ENCODE data around the gene SLMAP. TPM values are rescaled to one million over a fixed set of nuclear protein-coding genes. Genes with fewer than 3 reads are reported as not detected.
A peak's percentile ranks its signal among the peaks of the same experiment; 100 is the strongest.

Gene SLMAP
- polyA plus RNA-seq, 4 donors: 24.7 to 39.8 (median 32.7) TPM

DNA sequence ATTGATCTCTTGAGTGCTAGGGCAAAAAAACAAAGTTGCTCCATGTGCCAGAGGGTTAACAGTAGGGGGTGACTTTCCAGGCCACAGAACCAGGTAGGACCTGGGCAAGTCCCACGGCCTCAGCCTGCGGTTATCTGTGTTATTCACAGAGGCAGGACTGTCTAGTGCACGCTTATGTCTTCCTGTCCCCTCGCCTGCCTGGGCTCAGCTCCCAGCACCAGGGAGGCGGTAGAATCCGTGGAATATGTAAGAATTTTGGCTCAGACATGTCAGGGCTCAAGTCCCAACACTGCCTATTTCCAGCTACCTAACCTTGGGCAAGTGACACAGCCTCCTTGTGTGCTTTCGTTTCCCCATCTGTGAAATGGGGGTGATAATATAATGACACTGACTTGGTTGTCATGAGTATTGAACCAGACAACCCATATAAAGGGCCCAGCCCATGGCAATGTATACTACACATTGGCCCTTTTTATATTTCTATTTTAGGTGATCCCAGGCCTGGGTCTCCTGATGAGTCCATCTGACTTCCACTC lies 207.8 kb downstream of the SLMAP start:
- FAIRE-seq (no peak), DNase-seq (no peak)
- WGBS, 3 donors: 60 to 72% (median 69%) methylated on average over 7 of the region's 7 CpGs
- H3K4me1 ChIP-seq (ENCODE audit: control insufficient read depth in 3 of 3, insufficient read depth in 2 of 3, low read depth in 1 of 3, low read length in 2 of 3): peaks cover under 1 to 31% (median 2%) of the 10 kb centered on the region in 3 donors
- no peaks in the 10 kb centered on the region for H3K36me3 ChIP-seq (ENCODE audit: control insufficient read depth in 3 of 3, insufficient read depth in 2 of 3, low read depth in 1 of 3, low read length in 3 of 3)
- peaks cover 0 to 31% of the 10 kb centered on the region in 2 donors for H3K9me3 ChIP-seq (ENCODE audit: control insufficient read depth in 2 of 2, insufficient read depth in 1 of 2, low read depth in 1 of 2, low read length in 1 of 2)
- H3K27me3 ChIP-seq (ENCODE audit: control insufficient read depth in 3 of 3, insufficient read depth in 3 of 3, low read length in 3 of 3): no peaks in the 10 kb centered on the region
- H3K27ac ChIP-seq (ENCODE audit: low read depth in 1 of 3, low read length in 2 of 3): no peak overlapping the region
- H3K4me3 ChIP-seq (ENCODE audit: low read depth in 1 of 3, low read length in 3 of 3): no peak overlapping the region

DNA sequence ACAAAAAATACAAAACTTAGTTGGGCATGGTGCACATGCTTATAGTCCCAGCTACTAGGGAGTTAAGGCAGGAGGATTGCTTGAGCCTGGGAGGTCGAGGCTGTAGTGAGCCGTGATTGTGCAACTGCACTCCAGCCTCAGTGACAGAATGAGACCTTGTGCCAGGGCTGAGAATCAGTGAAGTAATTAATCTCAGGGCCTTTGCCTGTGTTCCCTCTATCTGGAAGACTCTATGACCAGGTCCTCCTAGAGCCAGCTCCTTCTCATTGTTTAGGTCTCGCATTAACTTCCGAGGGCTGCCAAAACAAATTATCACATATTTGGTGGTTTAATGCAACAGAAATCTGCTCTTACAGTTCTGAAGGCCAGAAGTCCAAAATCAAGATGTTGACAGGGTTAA lies 210.7 kb downstream of the SLMAP start:
- peak overlapping the region in 2 of 3 donors; percentile 58 to 59 for H3K27ac ChIP-seq (ENCODE audit: low read depth in 1 of 3, low read length in 2 of 3)
- H3K9me3 ChIP-seq (ENCODE audit: control insufficient read depth in 2 of 2, insufficient read depth in 1 of 2, low read depth in 1 of 2, low read length in 1 of 2): peaks cover 0 to 14% of the 10 kb centered on the region in 2 donors
- H3K4me3 ChIP-seq (ENCODE audit: low read depth in 1 of 3, low read length in 3 of 3): no peak overlapping the region
- WGBS, 3 donors: 33 to 45% (median 44%) methylated on average over 4 of the region's 4 CpGs
- no peaks in the 10 kb centered on the region for H3K36me3 ChIP-seq (ENCODE audit: control insufficient read depth in 3 of 3, insufficient read depth in 2 of 3, low read depth in 1 of 3, low read length in 3 of 3)
- FAIRE-seq: no peak
- H3K27me3 ChIP-seq (ENCODE audit: control insufficient read depth in 3 of 3, insufficient read depth in 3 of 3, low read length in 3 of 3): no peaks in the 10 kb centered on the region
- H3K4me1 ChIP-seq (ENCODE audit: control insufficient read depth in 3 of 3, insufficient read depth in 2 of 3, low read depth in 1 of 3, low read length in 2 of 3): peaks cover 0 to 37% (median 2%) of the 10 kb centered on the region in 3 donors
- DNase-seq: peak in 1 of 2 donors; percentile 72

DNA sequence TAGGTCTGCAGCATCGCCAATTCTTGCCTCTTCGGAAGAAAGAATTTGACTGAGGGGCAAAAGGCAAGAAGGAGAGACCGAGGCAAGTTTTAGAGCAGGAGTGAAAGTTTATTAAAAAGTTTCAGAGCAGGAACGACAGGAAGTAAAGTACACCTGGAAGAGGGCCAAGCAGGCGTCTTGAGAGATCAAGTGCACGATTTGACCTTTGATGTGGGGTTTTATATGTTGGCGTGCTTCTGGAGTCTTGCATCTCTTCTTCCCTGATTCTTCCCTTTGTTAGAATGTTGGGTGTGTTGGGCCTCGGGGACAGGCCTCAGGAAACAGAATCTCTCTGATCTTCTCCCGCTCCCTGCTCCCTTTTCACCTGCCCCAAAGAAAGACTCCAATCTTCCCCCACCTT lies 211.5 kb downstream of the SLMAP start:
- peak overlapping the region; percentile 27 to 83 (median 79) for H3K27ac ChIP-seq (ENCODE audit: low read depth in 1 of 3, low read length in 2 of 3)
- FAIRE-seq: no peak
- H3K4me1 ChIP-seq (ENCODE audit: control insufficient read depth in 3 of 3, insufficient read depth in 2 of 3, low read depth in 1 of 3, low read length in 2 of 3): peaks cover 0 to 44% (median 2%) of the 10 kb centered on the region in 3 donors
- DNase-seq: peak in 1 of 2 donors; percentile 94
- 30 to 50% (median 31%) methylated on average over 9 of the region's 9 CpGs for WGBS, 3 donors
- no peaks in the 10 kb centered on the region for H3K36me3 ChIP-seq (ENCODE audit: control insufficient read depth in 3 of 3, insufficient read depth in 2 of 3, low read depth in 1 of 3, low read length in 3 of 3)
- no peaks in the 10 kb centered on the region for H3K27me3 ChIP-seq (ENCODE audit: control insufficient read depth in 3 of 3, insufficient read depth in 3 of 3, low read length in 3 of 3)
- peaks cover 0 to 14% of the 10 kb centered on the region in 2 donors for H3K9me3 ChIP-seq (ENCODE audit: control insufficient read depth in 2 of 2, insufficient read depth in 1 of 2, low read depth in 1 of 2, low read length in 1 of 2)
- no peak overlapping the region for H3K4me3 ChIP-seq (ENCODE audit: low read depth in 1 of 3, low read length in 3 of 3)

DNA sequence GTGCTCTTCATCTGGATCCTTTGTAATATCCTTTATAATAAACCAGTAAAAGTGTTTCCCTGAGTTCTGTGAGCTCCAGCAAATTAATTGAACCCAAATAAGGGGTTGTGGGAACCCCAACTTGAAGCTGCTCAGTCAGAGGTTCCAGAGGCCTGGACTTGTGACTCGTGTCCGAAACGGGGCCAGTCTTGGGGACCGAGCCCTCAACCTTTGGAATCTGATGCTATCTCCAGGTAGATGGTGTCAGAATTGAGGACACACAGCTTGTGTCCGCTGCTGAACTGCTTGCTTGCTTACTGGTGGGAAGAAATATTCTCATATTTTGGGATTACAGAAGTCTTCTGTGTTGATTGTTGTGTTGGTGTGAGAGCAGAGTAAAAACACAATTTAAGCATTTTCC lies 212.4 kb downstream of the SLMAP start:
- H3K4me1 ChIP-seq (ENCODE audit: control insufficient read depth in 3 of 3, insufficient read depth in 2 of 3, low read depth in 1 of 3, low read length in 2 of 3): peaks cover 0 to 53% (median 2%) of the 10 kb centered on the region in 3 donors
- 52 to 80% (median 74%) methylated on average over 5 of the region's 5 CpGs for WGBS, 3 donors
- FAIRE-seq (no peak), DNase-seq (peak in 1 of 2 donors; percentile 77)
- peak overlapping the region; percentile 22 to 83 (median 57) for H3K27ac ChIP-seq (ENCODE audit: low read depth in 1 of 3, low read length in 2 of 3)
- H3K4me3 ChIP-seq (ENCODE audit: low read depth in 1 of 3, low read length in 3 of 3): no peak overlapping the region
- H3K27me3 ChIP-seq (ENCODE audit: control insufficient read depth in 3 of 3, insufficient read depth in 3 of 3, low read length in 3 of 3): no peaks in the 10 kb centered on the region
- H3K9me3 ChIP-seq (ENCODE audit: control insufficient read depth in 2 of 2, insufficient read depth in 1 of 2, low read depth in 1 of 2, low read length in 1 of 2): peaks cover 0 to 14% of the 10 kb centered on the region in 2 donors
- no peaks in the 10 kb centered on the region for H3K36me3 ChIP-seq (ENCODE audit: control insufficient read depth in 3 of 3, insufficient read depth in 2 of 3, low read depth in 1 of 3, low read length in 3 of 3)

DNA sequence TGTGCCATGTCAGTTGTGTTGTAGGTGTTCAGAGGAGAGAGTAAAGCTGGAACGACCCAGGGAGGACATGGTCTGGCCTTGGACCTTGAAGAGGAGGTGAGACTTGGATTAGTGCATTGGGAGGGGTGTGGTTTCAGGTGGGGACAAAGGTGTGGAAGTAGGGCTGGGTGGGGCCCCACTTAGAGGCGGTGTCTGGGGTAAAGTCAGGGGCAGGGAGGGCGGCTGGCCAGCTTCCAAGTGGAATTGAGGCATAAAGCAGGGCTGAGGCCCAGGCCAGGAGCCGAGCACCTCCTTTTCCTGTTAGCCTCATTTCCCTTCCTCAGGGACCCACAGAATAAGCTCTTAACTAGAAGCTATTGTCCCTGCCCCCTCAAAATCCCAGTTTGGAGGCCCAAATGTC lies 215.9 kb downstream of the SLMAP start:
- FAIRE-seq (no peak), DNase-seq (peak; percentile 97 to 99)
- no peak overlapping the region for H3K4me3 ChIP-seq (ENCODE audit: low read depth in 1 of 3, low read length in 3 of 3)
- peaks cover 0 to 75% (median 2%) of the 10 kb centered on the region in 3 donors for H3K4me1 ChIP-seq (ENCODE audit: control insufficient read depth in 3 of 3, insufficient read depth in 2 of 3, low read depth in 1 of 3, low read length in 2 of 3)
- no peaks in the 10 kb centered on the region for H3K27me3 ChIP-seq (ENCODE audit: control insufficient read depth in 3 of 3, insufficient read depth in 3 of 3, low read length in 3 of 3)
- 7 to 45% (median 31%) methylated on average over 4 of the region's 4 CpGs for WGBS, 3 donors
- H3K9me3 ChIP-seq (ENCODE audit: control insufficient read depth in 2 of 2, insufficient read depth in 1 of 2, low read depth in 1 of 2, low read length in 1 of 2): peaks cover 0 to 10% of the 10 kb centered on the region in 2 donors
- H3K36me3 ChIP-seq (ENCODE audit: control insufficient read depth in 3 of 3, insufficient read depth in 2 of 3, low read depth in 1 of 3, low read length in 3 of 3): no peaks in the 10 kb centered on the region
- H3K27ac ChIP-seq (ENCODE audit: low read depth in 1 of 3, low read length in 2 of 3): peak overlapping the region; percentile 92 to 99 (median 95)

DNA sequence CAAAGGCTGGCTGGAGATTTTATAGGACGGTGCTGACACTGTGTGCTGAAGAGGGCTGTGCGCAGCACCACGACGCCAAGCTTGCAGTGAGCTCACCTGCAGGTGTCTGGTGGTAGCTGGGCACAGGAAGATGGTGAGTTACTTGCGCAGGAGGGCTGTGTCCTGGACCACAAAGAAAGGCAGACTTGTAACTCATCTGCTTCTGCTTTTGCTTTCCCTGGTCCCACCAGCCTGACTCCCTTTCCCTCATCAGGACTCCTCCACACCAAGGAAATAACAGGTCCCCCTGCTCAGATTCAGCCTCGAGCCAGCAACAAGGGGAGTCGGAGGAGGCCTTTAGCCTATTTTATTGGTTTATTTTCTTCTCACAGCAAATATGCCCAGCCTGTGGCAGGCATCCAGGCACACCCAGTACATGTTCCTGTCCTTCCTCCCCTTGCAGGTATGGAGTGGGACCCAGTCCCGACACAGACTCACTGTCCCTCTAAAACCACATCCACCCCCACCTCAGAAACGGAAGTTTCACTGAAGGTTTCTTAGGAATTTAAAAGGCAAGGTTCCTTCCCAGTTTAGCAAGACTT lies 216.5 kb downstream of the SLMAP start:
- no peak overlapping the region for H3K4me3 ChIP-seq (ENCODE audit: low read depth in 1 of 3, low read length in 3 of 3)
- H3K27me3 ChIP-seq (ENCODE audit: control insufficient read depth in 3 of 3, insufficient read depth in 3 of 3, low read length in 3 of 3): no peaks in the 10 kb centered on the region
- DNase-seq (peak; percentile 76 to 88), FAIRE-seq (no peak)
- 10 to 42% (median 25%) methylated on average over 9 of the region's 9 CpGs for WGBS, 3 donors
- H3K36me3 ChIP-seq (ENCODE audit: control insufficient read depth in 3 of 3, insufficient read depth in 2 of 3, low read depth in 1 of 3, low read length in 3 of 3): no peaks in the 10 kb centered on the region
- peaks cover 0 to 82% (median 2%) of the 10 kb centered on the region in 3 donors for H3K4me1 ChIP-seq (ENCODE audit: control insufficient read depth in 3 of 3, insufficient read depth in 2 of 3, low read depth in 1 of 3, low read length in 2 of 3)
- H3K27ac ChIP-seq (ENCODE audit: low read depth in 1 of 3, low read length in 2 of 3): peak overlapping the region; percentile 92 to 99 (median 95)
- H3K9me3 ChIP-seq (ENCODE audit: control insufficient read depth in 2 of 2, insufficient read depth in 1 of 2, low read depth in 1 of 2, low read length in 1 of 2): peaks cover 0 to 4% of the 10 kb centered on the region in 2 donors

DNA sequence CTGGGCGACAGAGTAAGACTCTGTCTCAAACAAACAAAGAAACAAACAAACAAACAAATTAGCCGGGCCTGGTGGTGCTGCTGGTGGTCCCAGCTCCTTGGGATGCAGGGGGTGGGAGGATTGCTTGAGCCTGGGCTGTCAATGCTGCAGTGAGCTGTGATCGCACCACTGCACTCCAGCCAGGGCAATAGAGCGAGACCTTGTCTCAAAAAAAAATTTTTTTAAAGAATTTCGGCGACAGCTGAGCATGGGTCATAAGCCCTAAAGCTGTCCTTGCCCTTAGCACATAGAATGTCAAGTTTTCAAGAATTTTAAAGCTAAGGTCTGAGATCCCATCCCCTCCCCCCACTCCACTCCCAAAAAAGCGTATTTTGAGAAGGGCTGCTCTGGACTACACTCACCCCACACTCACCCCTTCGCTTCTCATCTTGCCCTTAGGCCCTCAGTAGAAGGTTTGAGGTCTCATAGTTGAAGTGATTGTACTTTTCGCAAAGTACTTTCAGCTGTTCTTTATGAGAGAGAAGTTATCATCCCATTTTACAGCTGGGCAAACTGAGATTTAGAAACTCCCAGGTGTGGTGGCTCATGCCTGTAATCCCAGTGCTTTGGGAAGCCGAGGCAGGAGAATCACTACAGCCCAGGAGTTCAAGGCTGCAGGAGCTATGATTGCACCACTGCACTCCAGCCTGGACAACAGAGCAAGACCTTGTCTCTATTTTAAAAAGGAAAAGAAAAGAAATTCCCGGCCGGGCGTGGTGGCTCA lies 217.8 kb downstream of the SLMAP start:
- Histone ChIP-seq H3K4me3 (ENCODE audit: low read depth in 1 of 3, low read length in 3 of 3) (no peak overlapping the region), H3K27me3 (ENCODE audit: control insufficient read depth in 3 of 3, insufficient read depth in 3 of 3, low read length in 3 of 3) (no peaks in the 10 kb centered on the region), H3K27ac (ENCODE audit: low read depth in 1 of 3, low read length in 2 of 3) (peak overlapping the region; percentile 52 to 99 (median 95)), H3K4me1 (ENCODE audit: control insufficient read depth in 3 of 3, insufficient read depth in 2 of 3, low read depth in 1 of 3, low read length in 2 of 3) (peaks cover 0 to 85% (median 4%) of the 10 kb centered on the region in 3 donors), H3K36me3 (ENCODE audit: control insufficient read depth in 3 of 3, insufficient read depth in 2 of 3, low read depth in 1 of 3, low read length in 3 of 3) (no peaks in the 10 kb centered on the region), H3K9me3 (ENCODE audit: control insufficient read depth in 2 of 2, insufficient read depth in 1 of 2, low read depth in 1 of 2, low read length in 1 of 2) (no peaks in the 10 kb centered on the region)
- DNase-seq (no peak), FAIRE-seq (no peak)
- 87 to 94% (median 92%) methylated on average over 13 of the region's 13 CpGs for WGBS, 3 donors

DNA sequence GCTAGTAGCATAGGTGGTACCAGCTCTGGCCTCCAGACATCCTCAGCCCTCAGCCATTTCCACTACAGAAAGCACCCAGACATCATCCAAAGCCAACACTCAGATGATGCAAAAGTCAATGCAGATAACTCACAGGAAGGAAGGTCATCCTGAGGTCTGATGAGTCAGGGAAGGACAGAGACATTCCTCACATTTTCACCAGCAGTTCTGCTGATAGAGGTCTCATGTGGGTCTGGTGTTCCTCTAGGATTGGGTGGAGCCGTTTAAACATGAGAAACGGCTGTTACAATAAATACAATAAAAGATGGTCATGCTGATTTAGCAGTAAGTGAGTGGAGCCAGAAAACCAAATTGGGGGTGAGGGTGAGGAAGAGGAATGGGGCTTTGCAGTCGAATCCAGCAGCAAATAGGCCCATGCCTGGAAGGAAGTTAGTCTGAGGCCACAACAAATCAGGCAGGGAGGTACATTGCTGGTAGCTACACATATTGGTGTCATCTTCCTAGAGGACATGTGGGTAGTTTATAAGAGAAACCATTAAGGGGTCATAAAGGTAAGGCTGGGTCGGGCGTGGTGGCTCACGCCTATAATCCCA lies 218.8 kb downstream of the SLMAP start:
- WGBS, 3 donors: 45 to 61% (median 55%) methylated on average over 6 of the region's 6 CpGs
- H3K27me3 ChIP-seq (ENCODE audit: control insufficient read depth in 3 of 3, insufficient read depth in 3 of 3, low read length in 3 of 3): no peaks in the 10 kb centered on the region
- peak; percentile 60 to 78 for DNase-seq
- H3K9me3 ChIP-seq (ENCODE audit: control insufficient read depth in 2 of 2, insufficient read depth in 1 of 2, low read depth in 1 of 2, low read length in 1 of 2): no peaks in the 10 kb centered on the region
- no peak overlapping the region for H3K4me3 ChIP-seq (ENCODE audit: low read depth in 1 of 3, low read length in 3 of 3)
- H3K36me3 ChIP-seq (ENCODE audit: control insufficient read depth in 3 of 3, insufficient read depth in 2 of 3, low read depth in 1 of 3, low read length in 3 of 3): no peaks in the 10 kb centered on the region
- peaks cover 0 to 81% (median 4%) of the 10 kb centered on the region in 3 donors for H3K4me1 ChIP-seq (ENCODE audit: control insufficient read depth in 3 of 3, insufficient read depth in 2 of 3, low read depth in 1 of 3, low read length in 2 of 3)
- H3K27ac ChIP-seq (ENCODE audit: low read depth in 1 of 3, low read length in 2 of 3): peak overlapping the region in 2 of 3 donors; percentile 75 to 95
- no peak for FAIRE-seq
